HG03558 (cell line): ENCODE measurements around the gene DGKA.
A peak's percentile ranks its signal among the peaks of the same experiment; 100 is the strongest.
"Not testable (repeated sequence)": the region's sequence is repeated elsewhere in the genome, so short reads cannot be mapped to it uniquely, and the experiment has no call there.

ENCODE experiments used
- ATAC-seq: cut with Tn5 transposase; IDR thresholded peaks from one replicate; pipeline ENCODE4 v1.9.1; 2021; ENCODE audit warnings: moderate number of reproducible peaks; ENCODE audit not compliant: unreplicated experiment; ENCODE audit errors: extremely low read depth

Gene DGKA

DNA sequence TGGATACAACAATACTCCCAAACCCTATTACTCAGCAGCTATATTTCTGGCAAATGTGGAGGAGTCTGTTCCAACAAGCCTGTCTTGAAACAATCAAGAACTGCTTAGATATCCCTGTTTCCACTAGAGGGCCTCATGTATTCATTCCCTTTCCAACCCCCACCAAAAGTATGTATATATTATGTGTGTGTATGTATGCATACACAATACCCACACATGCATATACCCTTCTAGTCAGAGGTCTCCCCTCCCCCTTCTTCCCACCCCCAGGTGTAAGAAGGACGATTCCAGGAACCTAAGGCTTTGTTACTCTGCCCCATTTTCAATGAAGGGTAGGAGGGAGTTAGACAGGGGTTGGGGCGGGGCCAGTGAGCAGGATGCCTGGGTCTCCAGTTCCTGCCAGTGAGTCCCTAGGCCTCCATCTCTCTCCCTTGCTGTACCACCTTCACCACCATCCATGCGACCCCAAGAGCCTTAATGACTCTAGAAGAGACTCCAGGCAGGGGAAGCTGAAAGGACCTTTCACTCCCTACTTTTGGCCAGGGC, at the start of gene DGKA:
DGKA (plus strand) TSS at position 392 of the 546 bp plus-strand sequence. CDS start 5,342 bp downstream, outside the sequence.
- no peak for ATAC-seq

DNA sequence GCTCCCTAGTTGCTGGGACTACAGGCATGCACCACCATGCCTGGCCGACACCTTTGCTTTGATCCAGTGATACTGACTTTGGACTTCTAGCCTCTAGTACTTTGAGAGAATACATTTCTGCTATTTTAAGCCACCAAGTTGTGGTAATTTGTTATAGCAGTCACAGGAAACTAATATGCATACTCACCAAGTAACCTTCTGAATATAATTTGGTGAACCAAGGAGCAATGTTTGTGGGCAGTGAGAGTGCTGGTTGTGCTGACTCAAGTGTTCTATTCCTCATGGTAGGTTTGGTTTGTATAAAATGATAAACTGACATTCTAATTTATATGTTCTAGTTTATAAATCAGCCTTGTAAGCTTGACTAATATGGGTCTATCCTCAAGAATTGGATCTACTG, 45.8 kb upstream of the DGKA start:
- no peak for ATAC-seq

DNA sequence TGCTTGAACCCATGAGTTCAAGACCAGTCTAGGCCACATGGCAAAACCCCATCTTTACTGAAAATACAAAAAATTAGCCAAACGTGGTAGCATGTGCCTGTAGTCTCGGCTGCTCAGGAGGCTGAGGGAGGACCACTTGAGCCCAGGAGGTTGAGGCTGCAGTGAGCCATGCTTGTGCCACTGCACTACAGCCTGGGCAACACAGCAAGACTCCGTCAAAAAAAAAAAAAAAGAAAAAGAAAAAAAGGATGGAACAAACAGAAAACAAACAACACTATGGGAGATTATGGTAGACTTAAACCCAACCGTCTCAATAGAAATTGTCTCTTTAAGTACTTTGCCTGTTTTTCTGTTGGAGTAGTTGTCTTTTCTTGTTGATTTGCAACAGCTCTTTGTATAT, 39.7 kb upstream of the DGKA start:
- ATAC-seq, result no peak

DNA sequence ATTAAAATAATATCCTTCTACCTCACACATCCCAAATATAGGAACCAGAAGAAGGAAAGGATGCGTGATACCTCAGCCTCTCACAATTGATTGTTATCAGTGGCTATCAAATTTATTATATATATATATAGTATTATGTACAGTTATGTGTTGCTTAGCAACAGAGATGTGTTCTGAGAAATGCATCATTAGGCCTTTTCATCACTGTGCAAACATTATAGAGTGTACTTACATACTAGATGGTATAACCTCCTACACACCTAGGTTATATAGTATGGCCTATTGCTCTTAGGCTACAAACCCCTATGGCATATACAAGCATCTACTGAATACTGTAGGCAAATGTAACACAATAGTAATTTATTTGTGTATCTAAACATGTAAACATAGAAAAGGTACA, 37.2 kb upstream of the DGKA start:
- no peak for ATAC-seq

DNA sequence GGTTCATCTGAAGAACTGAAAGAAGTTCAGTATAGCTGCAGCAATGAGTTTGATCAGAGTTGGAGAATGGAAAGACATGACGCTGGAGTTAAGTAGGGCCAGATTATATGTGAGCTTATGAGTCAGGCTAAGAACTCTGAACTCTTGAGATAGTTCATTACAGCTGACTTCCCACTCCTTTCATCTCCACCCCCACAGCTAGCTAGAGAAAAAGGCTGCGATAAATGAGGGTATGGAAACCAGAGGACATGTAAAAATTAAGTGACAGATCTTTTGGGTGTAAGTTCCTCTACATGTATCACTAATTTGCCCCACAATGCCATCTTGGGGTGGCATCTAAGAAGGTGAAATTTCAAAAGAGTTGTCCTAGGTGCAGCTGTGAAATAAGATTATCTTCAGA, 31.9 kb upstream of the DGKA start:
- ATAC-seq, result no peak

DNA sequence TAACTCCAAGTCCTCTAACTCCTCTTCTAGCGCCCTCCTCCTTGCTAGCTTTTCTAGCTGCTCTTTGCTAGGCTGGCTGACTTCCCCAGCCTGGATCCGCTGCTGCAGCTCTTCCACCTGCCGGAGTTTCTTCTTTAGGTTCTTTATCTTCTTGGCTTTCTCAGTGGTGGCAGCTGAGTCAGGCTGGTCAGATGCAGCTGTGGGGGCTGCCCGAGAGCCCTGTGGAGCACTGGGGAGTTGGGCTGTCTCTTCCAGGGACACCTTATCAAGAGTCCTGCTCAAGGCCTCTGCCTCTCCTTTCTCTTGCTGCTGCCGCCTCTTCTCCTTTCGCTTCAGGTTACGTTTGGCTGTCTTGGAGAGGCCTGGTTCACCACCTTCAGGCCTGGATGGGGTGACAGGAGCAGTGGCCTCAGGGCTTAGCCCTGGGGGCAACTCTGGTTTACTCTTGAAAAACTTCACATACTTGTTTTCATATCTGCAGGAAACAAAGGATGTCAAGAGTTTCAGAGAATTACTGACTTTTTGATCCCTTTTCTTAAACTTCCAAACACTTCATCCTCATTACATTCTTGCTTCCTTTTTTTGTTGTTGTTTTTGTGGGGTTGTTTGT, 29.0 kb upstream of the DGKA start:
- no peak for ATAC-seq

DNA sequence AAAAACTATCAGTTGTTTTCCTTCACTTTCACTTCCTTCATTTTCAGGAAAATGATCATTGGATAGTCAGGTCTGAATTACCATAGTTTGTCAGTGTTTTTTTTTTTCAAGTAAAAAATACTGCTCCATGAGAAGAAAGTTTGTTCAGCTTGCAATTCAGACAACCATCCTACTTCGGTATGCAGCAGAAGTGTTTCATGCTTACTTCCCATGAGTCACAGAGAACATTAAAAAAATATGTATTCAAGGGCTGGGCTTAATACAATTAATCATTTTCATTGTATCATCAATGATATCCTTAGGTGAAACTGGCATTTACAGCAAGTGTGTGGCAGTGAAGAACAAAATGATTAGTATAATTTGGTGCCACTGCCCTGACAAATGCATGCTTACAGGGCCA, 24.9 kb upstream of the DGKA start:
- ATAC-seq, result no peak

DNA sequence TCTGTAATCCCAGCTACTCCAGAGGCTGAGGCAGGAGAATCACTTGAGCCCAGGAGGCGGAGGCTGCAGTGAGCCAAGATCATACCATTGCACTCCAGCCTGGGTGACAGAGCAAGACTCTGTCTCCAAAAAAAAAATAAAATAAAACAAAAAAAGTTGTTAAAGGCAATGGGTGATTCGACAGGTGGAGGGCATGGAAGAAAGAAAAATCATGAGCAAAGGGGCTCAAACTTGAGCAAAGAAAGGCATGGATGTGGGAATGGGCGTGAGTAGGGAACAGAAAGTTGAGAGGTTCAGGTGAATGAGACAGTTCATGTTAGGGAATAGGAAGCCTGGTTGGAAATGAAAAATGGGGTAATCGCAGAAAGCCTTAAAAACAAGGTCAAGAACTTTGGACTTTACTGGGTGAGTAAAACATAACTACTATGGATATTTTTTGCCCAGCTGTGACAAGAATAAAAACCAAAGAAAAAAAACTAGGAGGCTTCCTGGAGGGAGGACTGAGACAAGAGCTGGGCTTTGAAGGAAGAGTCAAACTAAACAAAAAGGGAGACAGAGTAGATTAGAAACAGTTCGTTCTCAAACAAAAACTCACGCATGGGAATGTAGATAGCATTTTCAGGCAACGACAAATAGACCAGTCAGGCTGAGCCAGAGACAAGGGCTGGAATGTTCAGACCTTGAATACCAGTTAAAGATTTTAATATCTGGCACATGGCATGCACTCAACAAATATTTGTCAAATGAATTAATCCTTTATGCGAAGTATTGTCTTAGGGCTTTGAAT, 22.0 kb upstream of the DGKA start:
- no peak for ATAC-seq

DNA sequence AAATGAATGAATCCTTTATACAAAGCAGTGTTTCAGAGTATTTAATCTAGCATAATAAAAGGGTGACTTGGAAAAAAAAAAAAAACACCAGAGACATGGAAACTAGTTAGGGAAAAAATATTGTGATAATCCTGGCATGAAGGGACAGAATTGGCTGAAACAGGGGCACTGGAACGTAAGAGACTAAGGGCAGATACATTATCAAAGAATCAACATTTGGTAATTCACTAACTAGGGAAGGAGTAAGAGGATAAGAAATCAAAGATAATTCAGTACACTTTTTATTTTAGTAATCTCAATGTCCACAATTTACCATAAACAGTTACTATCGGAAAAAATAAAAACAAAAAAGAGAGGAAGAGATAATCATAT, 21.5 kb upstream of the DGKA start:
- no peak for ATAC-seq

DNA sequence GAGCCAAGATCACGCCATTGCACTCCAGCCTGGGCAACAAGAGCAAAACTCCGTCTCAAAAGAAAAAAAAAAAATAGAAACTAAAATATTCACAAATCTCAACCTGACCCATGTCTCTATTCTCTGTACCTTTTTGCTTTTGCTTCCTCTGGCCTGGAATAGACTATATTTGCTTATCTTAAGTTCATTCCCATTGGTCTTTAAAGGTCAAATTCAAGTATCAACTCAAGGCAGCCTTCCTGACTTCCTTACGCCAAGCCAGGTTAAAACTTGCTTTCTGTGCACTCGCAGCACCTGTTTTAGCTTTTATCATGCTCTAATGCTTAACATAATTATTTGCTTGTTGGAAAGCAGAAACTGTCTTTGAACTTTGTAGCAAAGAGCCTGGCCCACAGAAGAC, 18.1 kb upstream of the DGKA start:
- no peak for ATAC-seq

DNA sequence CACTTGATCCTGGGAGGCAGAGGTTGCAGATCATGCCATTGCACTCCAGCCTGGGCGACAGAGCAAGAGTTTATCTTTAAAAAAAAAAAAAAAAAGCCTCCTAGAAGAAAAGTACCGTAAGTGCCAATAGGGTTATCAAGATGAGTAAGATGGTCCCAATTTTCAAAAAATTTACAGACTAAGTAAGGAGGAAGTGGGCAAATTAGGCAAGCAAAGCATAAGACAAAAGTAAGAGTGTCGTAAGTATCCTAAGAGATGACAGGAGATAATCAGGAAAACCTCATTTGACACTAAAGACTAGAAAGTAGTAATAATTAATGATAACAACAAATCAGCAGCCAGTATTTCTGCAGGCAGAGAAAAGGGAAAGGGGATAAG, 15.5 kb upstream of the DGKA start:
- ATAC-seq, result no peak

DNA sequence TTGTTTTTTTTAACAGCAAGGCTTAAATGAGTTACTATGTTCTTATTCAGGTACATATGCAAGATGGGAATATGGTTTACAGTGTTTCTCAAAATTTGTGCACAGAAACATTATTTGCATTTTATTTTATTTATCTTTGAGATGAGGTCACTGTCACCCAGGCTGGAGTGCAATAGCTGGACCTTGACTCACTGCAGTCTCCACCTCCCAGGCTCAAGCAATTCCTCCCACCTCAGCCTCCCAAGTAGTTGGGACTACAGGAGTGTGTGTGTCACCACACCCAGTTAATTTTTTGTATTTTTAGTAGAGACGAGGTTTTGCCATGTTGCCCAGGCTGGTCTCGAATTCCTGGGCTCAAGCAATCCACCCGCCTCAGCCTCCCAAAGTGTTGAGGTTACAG, 11.9 kb upstream of the DGKA start:
- not testable (repeated sequence) for ATAC-seq

DNA sequence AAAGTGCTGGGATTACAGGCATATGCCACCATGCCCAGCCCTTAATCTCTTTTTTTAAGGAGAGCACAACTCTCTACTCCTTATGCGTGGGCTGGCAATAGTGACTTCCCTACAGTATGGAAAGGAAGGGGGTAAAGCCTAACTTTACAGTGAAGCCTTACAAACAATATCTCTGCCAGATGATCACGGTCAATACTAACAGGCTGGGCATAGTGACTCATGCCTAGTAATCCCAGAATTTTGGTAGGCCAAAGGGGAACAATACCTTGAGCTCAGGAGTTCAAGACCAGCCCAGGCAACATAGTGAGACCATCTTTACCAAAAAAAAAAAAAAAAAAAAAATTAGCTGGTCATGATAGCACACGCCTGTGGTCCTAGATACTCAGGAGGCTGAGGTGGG, 8.8 kb upstream of the DGKA start:
- no peak for ATAC-seq

DNA sequence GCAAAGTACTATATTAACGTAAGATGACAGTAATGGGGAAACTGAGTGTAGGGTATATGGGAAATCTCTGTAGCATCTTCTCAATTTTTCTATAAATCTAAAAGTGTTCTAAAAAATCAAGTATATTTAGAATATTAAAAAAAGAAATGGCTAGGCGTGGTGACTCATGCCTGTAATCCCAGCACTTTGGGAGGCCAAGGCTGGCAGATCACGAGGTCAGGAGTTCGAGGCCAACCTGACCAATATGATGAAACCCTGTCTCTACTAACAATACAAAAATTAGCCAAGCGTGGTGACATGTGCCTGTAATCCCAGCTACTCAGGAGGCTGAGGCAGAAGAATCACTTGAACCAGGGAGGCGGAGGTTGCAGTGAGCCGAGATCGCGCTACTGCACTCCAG, 7.3 kb upstream of the DGKA start:
- ATAC-seq, result not testable (repeated sequence)

DNA sequence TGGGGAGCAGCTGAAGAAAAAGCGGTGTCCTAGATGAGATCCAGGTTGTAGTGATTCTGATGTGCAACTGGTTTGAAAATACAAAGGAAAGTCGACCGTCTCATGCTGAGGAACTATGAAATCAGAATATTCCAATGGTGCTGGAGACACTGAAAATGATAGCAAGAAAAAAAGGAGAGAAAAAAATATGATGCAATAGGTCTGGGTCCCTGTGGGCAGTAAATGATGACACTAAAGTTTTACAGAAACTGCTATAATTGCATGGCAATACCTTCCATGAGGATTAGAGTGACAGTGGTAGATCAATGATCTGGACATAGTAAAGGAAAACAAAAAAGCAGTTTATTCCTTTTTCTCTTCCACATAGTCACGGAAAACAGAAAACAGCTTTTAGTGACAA, 5.6 kb upstream of the DGKA start:
- ATAC-seq, result no peak

DNA sequence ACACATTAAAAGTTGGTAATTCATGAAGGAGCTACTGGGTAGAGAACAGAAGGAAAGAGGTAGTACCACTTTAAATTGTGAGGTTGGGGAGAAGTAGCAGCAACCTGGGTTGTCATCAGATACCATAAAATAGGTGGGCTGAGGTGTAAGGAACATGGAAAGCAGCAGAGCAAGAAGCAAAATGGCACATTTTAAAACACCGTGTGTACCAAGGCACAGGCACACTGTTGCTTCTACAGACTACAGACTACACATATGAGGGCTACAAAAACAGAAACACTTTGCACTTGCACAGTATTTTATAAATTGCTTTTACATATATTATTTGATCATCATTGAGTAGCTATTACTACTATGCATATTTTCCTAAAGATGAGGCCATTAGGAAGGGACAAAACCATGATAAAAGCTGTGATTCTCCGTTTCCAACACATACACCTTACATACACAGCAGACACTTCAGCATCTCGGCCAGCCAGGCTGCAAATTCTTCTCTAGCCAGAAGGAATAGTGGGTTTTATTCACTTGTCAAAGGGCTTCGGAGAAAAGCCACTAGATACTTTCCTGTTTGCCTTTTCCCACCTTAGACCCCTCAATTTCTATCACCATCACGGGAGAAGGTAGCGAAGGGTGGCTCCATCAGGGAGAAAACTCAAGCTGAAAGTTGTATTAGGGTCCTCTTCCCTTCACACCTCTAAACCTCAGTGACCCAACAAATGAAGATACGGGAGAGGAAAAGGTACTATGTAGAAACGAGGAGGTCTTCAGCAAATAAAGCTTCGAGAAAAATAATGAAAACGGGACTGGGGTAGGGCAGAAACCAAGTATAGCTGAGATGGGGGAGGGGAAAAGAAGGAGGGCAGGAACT, 4.9 kb upstream of the DGKA start:
- ATAC-seq, result no peak

DNA sequence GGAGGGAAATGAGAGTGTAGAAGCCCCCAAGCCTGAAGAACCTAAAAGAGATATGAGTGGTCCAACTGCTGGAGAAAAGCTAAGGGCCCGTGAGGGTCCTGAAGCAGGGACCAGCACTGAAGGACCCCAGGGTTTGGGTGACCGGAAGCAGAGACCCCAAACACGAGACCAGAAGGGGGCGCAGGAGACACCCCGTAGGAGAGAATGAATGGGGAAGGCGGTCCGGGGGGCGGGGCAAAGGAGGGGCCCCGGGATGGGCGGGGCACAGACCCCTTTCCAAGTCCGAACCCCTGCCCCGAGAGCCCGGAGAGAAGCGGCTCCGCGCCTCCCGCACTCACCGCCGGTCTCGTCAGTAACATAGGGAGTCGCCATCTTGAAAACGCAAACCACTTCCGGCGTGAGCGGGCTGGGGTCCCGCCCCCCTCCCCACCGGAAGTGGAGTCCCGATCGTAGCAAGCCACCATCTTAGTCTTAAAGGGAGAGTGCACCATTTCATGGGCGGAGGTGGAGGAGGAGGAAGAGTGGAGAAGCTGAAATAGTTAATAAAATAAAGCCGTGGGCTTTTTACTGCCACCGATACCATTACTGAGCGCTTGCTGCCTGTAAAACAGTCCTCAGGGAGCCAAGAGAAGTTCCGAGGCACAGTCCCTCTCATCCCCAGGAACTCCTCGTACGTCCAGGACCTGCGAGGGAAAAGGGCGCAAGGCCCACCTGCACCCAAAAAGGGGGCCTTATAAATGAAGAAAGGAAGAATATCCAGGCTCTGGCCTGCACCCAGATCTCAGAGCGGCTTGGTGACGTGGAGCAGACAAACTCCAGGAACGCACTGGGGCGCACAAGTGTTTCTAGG, 4.0 kb upstream of the DGKA start:
- ATAC-seq, result peak; percentile 23

DNA sequence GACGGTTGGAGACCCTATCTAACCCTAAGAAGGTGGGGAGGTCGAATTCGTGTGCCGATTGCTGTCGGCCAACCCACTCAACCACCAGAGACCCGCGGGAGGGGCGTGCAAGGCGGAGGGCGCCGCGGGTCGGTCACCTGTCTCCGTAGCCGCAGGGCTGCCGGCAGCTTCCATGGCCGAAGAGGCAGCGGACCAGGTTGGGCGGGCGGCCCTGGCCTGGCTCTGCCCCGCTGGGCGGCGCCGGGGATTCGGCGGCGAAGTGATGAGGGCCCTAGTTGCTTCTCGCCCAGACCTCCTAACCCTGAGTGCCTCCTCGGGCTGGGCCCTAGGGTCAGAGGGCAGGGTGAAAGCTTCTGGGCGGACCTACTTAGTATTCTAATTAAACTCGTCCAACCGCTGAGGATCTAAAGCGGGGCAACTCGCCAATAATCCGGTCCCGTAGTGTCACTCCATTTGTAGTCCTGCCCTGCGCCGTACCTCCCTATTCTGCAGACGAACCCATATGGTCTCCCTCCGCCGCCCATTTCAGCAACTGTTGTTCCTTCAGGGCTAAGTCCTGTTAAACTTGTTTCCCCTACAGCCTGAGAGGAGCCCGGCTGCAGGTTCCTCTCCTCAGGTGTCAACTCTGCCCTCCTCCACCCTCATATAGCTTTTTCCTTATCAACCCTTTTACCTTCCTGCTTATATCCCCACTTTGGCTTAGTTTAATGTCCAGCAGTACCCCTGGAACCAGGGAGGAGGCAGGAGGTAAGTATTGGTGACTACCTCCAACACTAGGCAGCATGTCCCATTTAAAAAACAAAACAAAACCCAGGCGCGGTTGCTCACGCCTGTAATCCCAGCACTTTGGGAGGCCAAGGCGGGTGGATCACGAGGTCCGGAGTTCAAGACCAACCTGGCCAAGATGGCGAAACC, 3.1 kb upstream of the DGKA start, which contains the start of gene PYM1:
PYM1 (minus strand) TSS at position 307 of the 915 bp plus-strand sequence; CDS start at position 174, 133 bp downstream.
- peak; percentile 31 for ATAC-seq

DNA sequence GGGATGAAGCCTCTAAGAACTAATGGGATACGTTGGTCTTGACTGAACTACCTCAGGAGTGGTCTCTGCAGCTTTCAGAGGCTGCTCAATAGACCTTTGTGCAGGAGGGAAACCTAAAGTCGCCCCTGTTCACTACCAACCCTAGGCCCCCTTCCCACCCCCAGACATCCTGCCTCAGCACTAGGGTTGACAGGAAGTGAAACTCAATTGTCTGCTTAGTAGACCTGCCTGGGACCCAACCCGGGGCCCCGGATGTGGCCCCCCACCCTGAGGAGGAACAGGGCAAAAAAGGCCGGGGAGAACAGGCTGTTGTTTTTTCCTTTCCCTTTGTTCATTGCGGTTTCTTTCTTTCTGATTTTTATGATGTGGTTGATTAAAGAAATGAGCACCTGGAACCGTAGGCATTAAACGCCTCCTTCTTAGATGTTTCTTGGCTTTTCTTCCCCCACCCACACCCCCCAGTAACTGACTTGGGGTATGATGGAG, 1.6 kb upstream of the DGKA start:
- ATAC-seq, result peak; percentile 27
